Effector memory CD8-positive, alpha-beta T cell (primary cell): ENCODE data around the gene MAD1L1.

Experiments
- ATAC-seq: fragments of 150-1000 bp; cut with Tn5 transposase; replicated peaks from 2 replicates; pipeline ENCODE4 v1.10.0; 2021; ENCODE audit warnings: mild to moderate bottlenecking, moderate library complexity
- DNase-seq, 3 experiments: peaks; one replicate each; pipeline ENCODE4 v3.0.0; 2021
- H3K27ac Mint-ChIP-seq, 2 donors: one replicate each; pipeline ENCODE4 v1.8.0; 2022; ENCODE audit warnings: mild to moderate bottlenecking in 2 of 2, mixed read lengths in 2 of 2, moderate library complexity in 2 of 2
- H3K27me3 Mint-ChIP-seq, 2 donors: one replicate each; pipeline ENCODE4 v1.8.0; 2022; ENCODE audit warnings: mixed read lengths in 2 of 2
- H3K36me3 Mint-ChIP-seq: one replicate; pipeline ENCODE4 v1.8.0; 2022; ENCODE audit warnings: mild to moderate bottlenecking, moderate library complexity, mixed read lengths; ENCODE audit not compliant: insufficient read depth
- H3K4me1 Mint-ChIP-seq, 2 donors: one replicate each; pipeline ENCODE4 v1.8.0; 2022; ENCODE audit warnings: low read depth in 2 of 2, mixed read lengths in 2 of 2
- H3K4me3 Mint-ChIP-seq, 2 donors: one replicate each; pipeline ENCODE4 v1.8.0; 2022; ENCODE audit warnings: mild to moderate bottlenecking in 2 of 2, mixed read lengths in 2 of 2, moderate library complexity in 2 of 2
- H3K9me3 Mint-ChIP-seq, 2 donors: one replicate each; pipeline ENCODE4 v1.8.0; 2022; ENCODE audit warnings: mixed read lengths in 2 of 2

MAD1L1 gene

DNA sequence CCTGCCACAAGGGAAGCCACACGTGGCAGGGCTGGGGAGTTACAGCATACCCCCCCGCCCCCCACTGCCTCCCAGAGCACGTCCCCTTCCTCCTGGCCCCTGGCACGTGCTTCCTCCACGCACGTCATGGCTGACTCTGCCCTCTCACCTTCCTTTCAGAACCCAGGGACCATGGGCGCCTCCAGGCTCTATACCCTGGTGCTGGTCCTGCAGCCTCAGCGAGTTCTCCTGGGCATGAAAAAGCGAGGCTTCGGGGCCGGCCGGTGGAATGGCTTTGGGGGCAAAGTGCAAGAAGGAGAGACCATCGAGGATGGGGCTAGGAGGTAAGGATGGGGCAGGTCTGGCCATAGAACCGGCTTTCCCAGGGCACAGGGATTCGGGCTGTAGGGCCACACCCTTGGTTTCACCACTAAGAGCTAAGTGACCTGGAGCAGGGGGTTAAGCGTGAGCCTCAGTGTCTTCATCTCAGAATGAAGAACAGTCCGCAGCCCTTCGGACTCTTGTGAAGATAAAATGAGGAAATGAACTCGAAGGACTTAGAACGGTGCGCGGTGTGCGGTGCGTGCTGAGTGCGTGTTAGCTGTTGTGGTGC is 11.8 kb upstream of the MAD1L1 start:
- no peak overlapping the region for H3K27ac Mint-ChIP-seq

DNA sequence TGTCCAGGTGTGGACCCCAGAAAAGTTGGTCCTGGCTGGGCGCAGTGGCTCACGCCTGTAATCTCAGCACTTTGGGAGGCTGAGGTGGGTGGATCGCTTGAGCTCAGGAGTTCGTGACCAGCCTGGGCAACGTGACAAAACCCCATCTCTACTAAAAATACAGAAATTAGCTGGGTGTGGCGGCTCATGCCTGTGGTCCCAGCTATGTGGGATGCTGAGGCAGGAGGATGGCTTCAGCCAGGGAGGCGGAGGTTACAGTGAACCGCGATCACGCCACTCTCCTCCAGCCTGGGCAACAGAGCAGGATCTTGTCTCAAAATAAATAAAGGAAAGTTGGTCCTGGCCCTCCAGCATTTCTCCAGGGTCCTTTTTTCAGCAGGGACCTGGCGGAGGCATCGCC is 10.7 kb upstream of the MAD1L1 start:
- Mint-ChIP-seq H3K9me3 (no peaks in the 10 kb centered on the region), H3K27ac (peak overlapping the region in 1 of 2 donors; percentile 51), H3K4me1 (peaks cover 12 to 17% of the 10 kb centered on the region in 2 donors), H3K36me3 (peaks cover 13% of the 10 kb centered on the region), H3K27me3 (no peaks in the 10 kb centered on the region), H3K4me3 (peak overlapping the region in 1 of 2 donors; percentile 90)
- ATAC-seq (no peak), DNase-seq (no peak)

More for the DNA sequence above, 11.8 kb upstream of the MAD1L1 start:
- Mint-ChIP-seq H3K36me3 (peaks cover 10% of the 10 kb centered on the region), H3K4me1 (peaks cover 20 to 22% of the 10 kb centered on the region in 2 donors), H3K9me3 (no peaks in the 10 kb centered on the region), H3K4me3 (no peak overlapping the region), H3K27me3 (no peaks in the 10 kb centered on the region)
- DNase-seq, result no peak
- no peak for ATAC-seq

DNA sequence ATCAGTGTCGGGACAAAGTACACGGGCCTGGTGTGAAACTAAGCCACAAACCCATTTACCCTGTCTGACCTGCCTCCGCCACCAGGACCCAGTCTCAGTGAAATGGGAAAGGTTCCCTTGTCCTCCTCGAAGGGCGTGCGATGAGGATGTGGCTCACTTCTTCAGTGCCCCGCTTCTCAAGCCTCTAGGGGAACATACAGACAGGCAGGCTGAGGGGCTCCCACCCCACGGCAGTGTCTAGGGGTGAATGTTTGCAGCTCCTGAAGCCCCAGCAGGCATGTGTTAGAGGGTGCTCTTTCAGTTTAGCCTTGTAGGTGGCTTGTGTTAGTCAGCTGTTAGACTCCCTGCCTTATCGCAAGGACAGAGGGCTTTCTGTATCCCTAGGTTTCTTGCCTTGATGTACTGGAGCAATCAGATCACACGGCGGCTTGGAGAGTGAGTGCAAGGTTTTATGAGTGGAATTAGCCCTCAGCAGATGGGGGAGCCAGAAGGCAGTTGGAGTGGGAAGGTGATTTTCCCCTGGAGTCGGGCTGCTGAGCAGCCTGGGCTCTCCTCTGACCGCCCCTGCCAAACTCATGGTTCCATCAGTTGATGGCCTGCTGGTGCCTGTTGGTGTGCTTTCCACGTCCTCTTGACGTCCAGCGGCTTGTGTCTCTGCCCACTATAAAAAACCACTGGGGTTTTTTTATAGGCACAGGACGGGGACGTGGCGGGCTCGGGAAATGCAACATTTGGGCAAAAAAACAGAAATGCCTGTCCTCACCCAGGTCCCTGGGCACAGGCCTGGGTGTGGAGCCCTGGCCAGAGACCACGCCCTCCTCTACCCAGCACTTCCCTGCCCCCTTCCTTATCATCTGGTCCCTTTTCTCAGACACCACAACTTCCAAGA is 10.0 kb upstream of the MAD1L1 start:
- Mint-ChIP-seq H3K27me3 (no peaks in the 10 kb centered on the region), H3K4me1 (peaks cover 7 to 13% of the 10 kb centered on the region in 2 donors), H3K36me3 (peaks cover 20% of the 10 kb centered on the region), H3K27ac (peak overlapping the region; percentile 94 to 96), H3K4me3 (peak overlapping the region; percentile 90 to 91), H3K9me3 (no peaks in the 10 kb centered on the region)
- ATAC-seq (peak; percentile 56), DNase-seq (peak in 2 of 3 experiments; percentile 13 to 21)

DNA sequence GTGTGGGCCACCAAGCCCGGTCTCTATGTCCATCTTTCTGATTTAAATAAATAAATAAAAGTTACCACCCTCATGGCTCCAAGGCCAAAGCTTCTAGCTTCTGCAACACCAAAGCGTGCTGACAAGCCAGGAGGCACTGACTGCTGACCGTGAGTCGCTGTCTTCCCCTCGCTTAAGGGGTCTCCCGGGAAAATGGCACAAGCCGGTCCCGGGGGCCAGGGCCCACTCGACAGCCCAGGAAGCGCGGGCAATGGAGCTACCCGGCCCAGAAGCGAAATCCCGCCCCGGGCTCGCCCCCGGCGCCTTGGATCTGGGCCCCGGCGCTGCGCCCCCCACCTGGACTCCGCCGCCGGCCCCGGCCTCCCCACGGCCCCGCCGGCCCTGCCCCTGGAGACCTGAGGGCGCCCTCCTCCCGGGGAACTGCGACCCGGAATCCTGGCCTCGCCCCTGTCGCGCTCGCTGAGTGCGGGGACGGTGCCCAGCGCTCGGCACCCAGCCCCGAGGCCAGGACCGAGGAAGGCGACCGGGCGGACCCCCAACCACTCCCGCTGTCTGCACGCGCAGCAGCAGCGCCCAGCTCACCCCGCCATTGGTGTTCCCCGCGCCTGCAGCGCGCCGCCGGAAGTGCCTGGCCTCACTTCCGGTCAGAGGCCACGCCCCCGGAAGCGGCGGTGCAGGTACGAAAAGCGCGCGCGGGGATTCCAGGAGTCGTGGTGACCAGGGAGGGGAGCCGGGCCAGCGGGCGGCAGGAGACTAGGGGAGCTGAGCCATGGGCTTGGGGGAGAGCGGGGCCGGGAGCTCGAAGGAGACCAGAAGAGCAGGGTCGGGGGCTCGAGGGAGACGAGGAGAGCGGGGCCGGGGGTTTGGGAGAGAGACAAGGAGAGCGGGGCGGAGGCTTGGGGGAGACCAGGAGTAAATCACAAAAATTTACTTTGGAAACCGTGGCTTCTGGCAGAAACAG is 9.1 kb upstream of the MAD1L1 start, which contains the start of the genes MRM2 and NUDT1:
TSS of gene MRM2 (minus strand) at position 626 of the 961 bp plus-strand sequence. CDS start at position 590, 36 bp downstream.
TSS of gene NUDT1 (plus strand) at position 647 of the 961 bp plus-strand sequence. CDS start 2,349 bp downstream, outside the sequence.
- Mint-ChIP-seq H3K4me3 (peak within 1 kb of the TSS; percentile 90 to 91), H3K36me3 (peaks cover 28% of the 10 kb centered on the region), H3K27ac (peak within 1 kb of the TSS; percentile 94 to 96), H3K9me3 (no peaks in the 10 kb centered on the region), H3K27me3 (no peaks in the 10 kb centered on the region), H3K4me1 (peaks cover 10 to 13% of the 10 kb centered on the region in 2 donors)
- DNase-seq (peak; percentile 32 to 39 (median 39)), ATAC-seq (peak; percentile 74)

DNA sequence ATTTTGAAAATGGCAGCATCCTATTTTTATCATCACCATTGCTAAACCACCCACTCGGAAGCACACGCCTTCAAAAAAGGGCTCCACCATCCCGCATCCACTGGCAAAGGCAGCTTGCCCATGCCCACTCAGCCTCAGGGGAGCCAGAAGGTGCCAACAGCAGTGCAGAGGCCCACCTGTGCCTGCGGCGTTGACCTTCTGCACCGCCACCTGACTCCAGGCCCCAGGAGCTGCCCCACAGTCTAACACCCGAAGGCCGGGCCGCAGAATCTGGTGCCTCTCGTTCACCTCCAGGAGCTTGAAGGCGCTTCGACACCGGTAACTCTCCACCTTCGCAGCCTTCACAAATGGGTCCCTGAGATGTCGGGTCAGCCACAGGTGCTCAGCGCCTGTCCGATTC is 6.5 kb upstream of the MAD1L1 start:
- Mint-ChIP-seq H3K9me3 (no peaks in the 10 kb centered on the region), H3K27ac (no peak overlapping the region)

DNA sequence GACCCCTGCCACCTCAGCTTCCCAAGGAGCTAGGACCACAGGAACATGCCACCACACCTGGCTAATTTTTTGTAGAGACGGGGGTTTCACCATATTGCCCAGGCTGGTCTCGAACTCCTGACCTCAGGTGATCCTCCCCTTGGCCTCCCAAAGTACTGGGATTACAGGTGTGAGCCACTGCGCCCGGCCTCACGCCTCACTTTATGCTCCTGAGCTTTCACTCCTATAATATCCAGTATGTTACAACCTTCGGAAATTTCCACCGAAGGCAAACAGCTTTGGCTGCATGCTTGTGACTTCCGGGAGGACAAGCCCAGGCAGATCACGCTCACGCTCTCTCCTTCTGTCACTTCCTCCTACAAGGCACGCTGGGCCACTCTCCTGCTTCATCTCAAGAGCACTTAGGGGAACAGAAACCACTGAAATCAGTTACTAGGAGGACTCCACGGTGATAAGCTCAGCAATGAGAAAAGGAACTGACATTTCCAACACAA is 4.4 kb upstream of the MAD1L1 start:
- ATAC-seq, result no peak
- peak overlapping the region in 1 of 2 donors; percentile 9 for H3K27ac Mint-ChIP-seq

More for the DNA sequence above, 6.5 kb upstream of the MAD1L1 start:
- peaks cover 33% of the 10 kb centered on the region for H3K36me3 Mint-ChIP-seq
- no peak overlapping the region for H3K4me3 Mint-ChIP-seq
- DNase-seq, result no peak
- no peak for ATAC-seq
- H3K27me3 Mint-ChIP-seq, result no peaks in the 10 kb centered on the region
- H3K4me1 Mint-ChIP-seq, result peaks cover 9 to 18% of the 10 kb centered on the region in 2 donors

DNA sequence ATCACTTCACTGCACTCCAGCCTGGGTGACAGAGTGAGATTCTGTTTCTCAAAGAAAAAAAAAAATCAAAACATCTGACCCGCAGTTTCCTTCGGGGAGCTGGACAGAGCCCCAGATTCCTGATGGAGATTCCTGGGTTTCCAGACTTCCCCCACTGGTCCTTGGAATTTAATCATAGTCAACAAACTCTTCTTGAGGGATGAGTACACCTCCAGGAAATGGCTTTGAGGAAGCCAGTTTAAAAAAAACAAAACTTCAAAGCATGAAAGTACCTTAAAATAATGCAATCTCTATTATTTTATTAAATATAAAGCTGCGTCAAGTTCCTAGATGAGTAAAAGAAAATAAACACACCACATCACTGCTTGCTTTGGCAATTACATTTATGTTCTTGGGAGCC is 1.2 kb upstream of the MAD1L1 start:
- Mint-ChIP-seq H3K36me3 (peaks cover 42% of the 10 kb centered on the region), H3K9me3 (no peaks in the 10 kb centered on the region), H3K4me1 (peaks cover 28% of the 10 kb centered on the region in 2 donors), H3K27ac (no peak overlapping the region), H3K27me3 (no peaks in the 10 kb centered on the region), H3K4me3 (peak overlapping the region; percentile 31 to 53)
- no peak for DNase-seq
- no peak for ATAC-seq

More for the DNA sequence above, 4.4 kb upstream of the MAD1L1 start:
- DNase-seq, result no peak
- Mint-ChIP-seq H3K4me3 (no peak overlapping the region), H3K9me3 (no peaks in the 10 kb centered on the region), H3K4me1 (peaks cover 9 to 21% of the 10 kb centered on the region in 2 donors), H3K36me3 (peaks cover 40% of the 10 kb centered on the region), H3K27me3 (no peaks in the 10 kb centered on the region)

DNA sequence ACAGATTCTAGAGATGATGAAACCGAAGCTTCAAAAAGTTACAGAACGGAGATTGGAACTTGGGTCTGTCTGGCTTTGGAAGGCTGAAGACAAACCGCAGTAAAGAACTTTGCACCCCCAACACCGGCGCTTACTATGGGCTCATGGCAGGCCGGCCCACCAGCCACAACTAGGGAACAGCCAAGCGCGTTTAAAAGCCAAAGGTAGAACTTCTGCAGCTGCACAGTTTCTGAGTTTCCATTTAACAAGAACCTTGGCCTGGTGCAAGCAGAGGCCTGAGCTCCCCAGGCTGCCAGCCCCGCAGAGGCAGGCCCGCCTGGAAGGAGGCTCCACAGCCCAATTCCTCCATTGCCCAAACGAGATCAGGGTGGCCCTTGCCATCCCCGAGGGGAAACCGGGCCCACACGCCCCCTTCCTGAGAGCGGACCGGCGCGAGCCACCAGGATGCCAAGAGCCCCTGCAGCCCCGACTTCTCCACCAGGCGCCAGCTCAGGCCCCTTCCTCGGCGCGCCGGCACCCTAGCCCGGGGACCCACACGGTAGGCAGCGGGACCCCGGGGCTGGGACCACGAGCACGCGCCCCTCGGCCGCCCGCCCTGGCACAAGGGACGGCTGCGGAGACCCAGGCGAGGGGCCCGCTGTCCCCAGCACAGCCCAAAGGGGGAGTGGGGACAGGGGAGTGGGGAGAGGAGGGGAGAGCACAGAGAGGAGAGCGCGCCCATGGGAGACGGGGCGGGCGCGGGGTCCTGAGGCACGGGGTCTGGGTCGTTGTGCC is 566 bp downstream of the MAD1L1 start:
- peak in 2 of 3 experiments; percentile 10 to 22 for DNase-seq
- Mint-ChIP-seq H3K36me3 (peaks cover 34% of the 10 kb centered on the region), H3K27me3 (no peaks in the 10 kb centered on the region)

DNA sequence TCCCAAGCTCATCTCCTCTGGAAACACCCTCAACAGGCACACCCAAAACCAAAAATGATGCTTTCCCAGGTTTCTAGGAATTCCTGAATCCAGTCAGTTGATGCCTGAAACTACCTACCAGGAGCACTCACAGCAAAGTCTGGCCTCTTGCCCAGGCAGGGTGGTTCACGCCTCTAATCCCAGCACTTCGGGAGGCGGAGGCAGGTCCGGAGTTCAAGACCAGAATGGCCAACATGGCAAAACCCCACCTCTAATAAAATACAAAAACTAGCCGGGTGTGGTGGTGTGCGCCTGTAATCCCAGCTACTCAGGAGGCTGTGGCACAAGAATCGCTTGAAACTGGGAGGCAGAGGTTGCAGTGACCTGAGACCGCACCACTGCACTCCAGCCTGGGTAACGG is 1.9 kb downstream of the MAD1L1 start:
- Mint-ChIP-seq H3K4me1 (peaks cover 28% of the 10 kb centered on the region in 2 donors), H3K27ac (no peak overlapping the region), H3K27me3 (no peaks in the 10 kb centered on the region), H3K9me3 (no peaks in the 10 kb centered on the region), H3K36me3 (peaks cover 31% of the 10 kb centered on the region), H3K4me3 (peak overlapping the region in 1 of 2 donors; percentile 31)
- ATAC-seq, result no peak
- DNase-seq, result no peak

More for the DNA sequence above, 566 bp downstream of the MAD1L1 start:
- H3K4me1 Mint-ChIP-seq, result peaks cover 27 to 28% of the 10 kb centered on the region in 2 donors
- peak overlapping the region; percentile 81 to 88 for H3K27ac Mint-ChIP-seq
- H3K4me3 Mint-ChIP-seq, result peak overlapping the region; percentile 89 to 91
- ATAC-seq, result peak; percentile 58
- no peaks in the 10 kb centered on the region for H3K9me3 Mint-ChIP-seq

DNA sequence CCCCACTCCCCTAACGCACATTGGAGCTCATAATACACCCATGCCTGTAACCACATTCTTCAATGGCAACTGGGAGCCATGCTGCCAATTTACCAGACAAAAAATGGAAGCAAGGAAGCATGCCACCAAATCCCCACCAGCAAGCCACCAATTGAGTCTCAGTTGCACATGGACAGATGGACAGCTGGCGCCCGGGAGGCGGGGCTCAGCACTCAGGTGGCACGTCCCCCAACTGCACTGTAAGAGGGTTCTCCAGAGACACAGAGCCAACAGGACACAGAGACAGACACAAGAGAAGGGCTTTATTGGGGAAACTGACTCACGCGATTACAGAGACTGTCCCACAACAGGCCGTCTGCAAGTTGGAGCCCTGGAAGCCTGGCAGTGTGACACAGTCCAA is 2.5 kb downstream of the MAD1L1 start:
- H3K27ac Mint-ChIP-seq, result no peak overlapping the region
- ATAC-seq (no peak), DNase-seq (no peak)
- peaks cover 28 to 30% of the 10 kb centered on the region in 2 donors for H3K4me1 Mint-ChIP-seq
- H3K36me3 Mint-ChIP-seq, result peaks cover 35% of the 10 kb centered on the region
- H3K9me3 Mint-ChIP-seq, result no peaks in the 10 kb centered on the region
- peak overlapping the region in 1 of 2 donors; percentile 38 for H3K4me3 Mint-ChIP-seq
- no peaks in the 10 kb centered on the region for H3K27me3 Mint-ChIP-seq

DNA sequence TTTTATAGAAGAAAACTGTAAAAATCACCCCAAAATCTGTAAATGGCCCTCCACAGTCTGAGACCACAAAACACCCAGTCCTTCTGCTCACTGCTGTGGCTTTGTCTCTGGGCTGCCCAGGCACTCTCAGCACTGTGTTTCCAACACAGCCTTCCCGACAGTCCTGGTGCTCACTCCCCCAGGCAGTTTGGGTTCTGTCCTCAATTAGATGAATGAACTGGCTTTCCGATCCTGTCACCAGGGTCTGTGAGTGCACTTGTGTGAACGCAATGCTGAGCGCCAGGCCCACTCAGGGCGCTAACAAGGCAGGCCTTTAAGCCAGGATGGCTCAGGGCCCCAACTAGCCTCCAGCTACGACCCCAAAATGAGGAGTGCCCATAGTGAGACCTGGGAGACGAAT is 3.3 kb downstream of the MAD1L1 start:
- no peak for DNase-seq
- ATAC-seq, result no peak
- Mint-ChIP-seq H3K27ac (no peak overlapping the region), H3K9me3 (no peaks in the 10 kb centered on the region), H3K4me3 (no peak overlapping the region), H3K36me3 (peaks cover 28% of the 10 kb centered on the region), H3K27me3 (no peaks in the 10 kb centered on the region), H3K4me1 (peaks cover 23 to 30% of the 10 kb centered on the region in 2 donors)

DNA sequence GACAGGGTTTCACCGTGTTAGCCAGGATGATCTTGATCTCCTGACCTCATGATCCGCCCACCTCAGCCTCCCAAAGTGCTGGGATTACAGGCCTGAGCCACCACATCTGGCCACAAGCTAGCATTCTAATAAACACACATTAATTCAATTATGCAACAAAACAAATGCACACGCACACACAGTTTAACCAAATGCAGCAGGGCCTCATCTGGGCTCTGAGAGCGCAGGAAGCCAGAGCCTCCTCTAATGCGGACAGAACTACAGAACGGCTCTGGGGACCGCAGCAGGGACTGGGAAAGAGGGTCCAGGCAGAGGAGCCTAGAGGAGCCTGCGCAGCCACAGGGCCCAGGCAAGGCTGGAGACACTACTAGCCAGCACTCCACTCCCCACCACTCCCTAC is 3.8 kb downstream of the MAD1L1 start:
- no peaks in the 10 kb centered on the region for H3K9me3 Mint-ChIP-seq
- no peaks in the 10 kb centered on the region for H3K27me3 Mint-ChIP-seq
- H3K36me3 Mint-ChIP-seq, result peaks cover 27% of the 10 kb centered on the region
- ATAC-seq (no peak), DNase-seq (no peak)
- H3K27ac Mint-ChIP-seq, result no peak overlapping the region
- no peak overlapping the region for H3K4me3 Mint-ChIP-seq
- H3K4me1 Mint-ChIP-seq, result peaks cover 23 to 35% of the 10 kb centered on the region in 2 donors
